Large intestine (tissue), 3 donors: ENCODE measurements around the gene SUPT6H. TPM values are rescaled to one million over a fixed set of nuclear protein-coding genes. Genes with fewer than 3 reads are reported as not detected.

Source experiments
- DNase-seq, 2 donors: peaks; one replicate each; pipeline versions ENCODE4 v3.0.0 to v3.0.0-alpha.2; 2013
- H3K27ac ChIP-seq: one replicate; pipeline ENCODE4 v1.5.1; 2013; ENCODE audit warnings: low read length
- H3K27me3 ChIP-seq: 2 replicates; pipeline ENCODE4 v1.6.1; 2013; ENCODE audit warnings: low read length; ENCODE audit not compliant: control insufficient read depth, insufficient read depth
- H3K36me3 ChIP-seq: 2 replicates; pipeline ENCODE4 v1.6.1; 2013; ENCODE audit warnings: low read length; ENCODE audit not compliant: control insufficient read depth, insufficient read depth
- H3K4me1 ChIP-seq: one replicate; pipeline ENCODE4 v1.6.1; 2013; ENCODE audit warnings: low read length; ENCODE audit not compliant: control insufficient read depth, insufficient read depth
- H3K4me3 ChIP-seq: one replicate; pipeline ENCODE4 v1.5.1; 2013; ENCODE audit warnings: low read length
- H3K9me3 ChIP-seq: one replicate; pipeline ENCODE4 v1.6.1; 2013; ENCODE audit warnings: mild to moderate bottlenecking, low read depth, low read length, moderate library complexity; ENCODE audit not compliant: control insufficient read depth
- WGBS: methylation state at CpG from one replicate; pipeline ENCODE4 v1.1.5; 2013; ENCODE audit warnings: low lambda C conversion rate; ENCODE audit not compliant: insufficient coverage; 5-methylcytosine and 5-hydroxymethylcytosine counted together
- polyA plus RNA-seq: library from polyadenylated mRNA; unstranded; fragments of 120-200 nt; gene quantifications from one replicate; pipeline ENCODE4 v1.2.1, GENCODE V29; 2013

The SUPT6H gene
- polyA plus RNA-seq, 1 donor: 65.9 TPM

GRCh38 chr17:28751600-28752366 is 89.8 kb downstream of the SUPT6H start:
- H3K4me1 ChIP-seq: peaks cover 20% of the 10 kb centered on the region
- WGBS: no CpG with 5 or more reads among the region's 10 CpGs
- no peaks in the 10 kb centered on the region for H3K27me3 ChIP-seq
- DNase-seq: no peak
- peaks cover 54% of the 10 kb centered on the region for H3K36me3 ChIP-seq
- H3K9me3 ChIP-seq: no peaks in the 10 kb centered on the region
- H3K4me3 ChIP-seq: no peak overlapping the region
- H3K27ac ChIP-seq: no peak overlapping the region

Other genes starting within 250 kb of the SUPT6H start
- 10.7 TPM for gene SLC13A2, start 188.6 kb upstream of the SUPT6H start, polyA plus RNA-seq
- 0.04 TPM for gene FOXN1, start 155.9 kb upstream of the SUPT6H start, polyA plus RNA-seq
- gene UNC119, start 109.6 kb upstream of the SUPT6H start, polyA plus RNA-seq: 48.9 TPM
- gene PIGS, start 90.7 kb upstream of the SUPT6H start, polyA plus RNA-seq: 88.7 TPM
- gene ALDOC, start 85.3 kb upstream of the SUPT6H start, polyA plus RNA-seq: 15.0 TPM
- 35.1 TPM for gene SPAG5, start 63.2 kb upstream of the SUPT6H start, polyA plus RNA-seq
- 15.2 TPM for gene RSKR, start 48.0 kb upstream of the SUPT6H start, polyA plus RNA-seq
- gene BLTP2, start 17.0 kb upstream of the SUPT6H start, polyA plus RNA-seq: 61.9 TPM
- gene SDF2, start 299 bp upstream of the SUPT6H start, polyA plus RNA-seq: 54.6 TPM
- 5.7 TPM for gene PROCA1, start 49.7 kb downstream of the SUPT6H start, polyA plus RNA-seq
- gene RAB34, start 55.7 kb downstream of the SUPT6H start, polyA plus RNA-seq: 82.8 TPM
- gene RPL23A, start 57.8 kb downstream of the SUPT6H start, polyA plus RNA-seq: 1,720 TPM
- 9.4 TPM for gene TLCD1, start 64.0 kb downstream of the SUPT6H start, polyA plus RNA-seq
- 4.8 TPM for gene NEK8, start 66.6 kb downstream of the SUPT6H start, polyA plus RNA-seq
- 91.8 TPM for gene TRAF4, start 81.8 kb downstream of the SUPT6H start, polyA plus RNA-seq
- gene FAM222B, start 180.6 kb downstream of the SUPT6H start, polyA plus RNA-seq: 24.0 TPM
- 54.2 TPM for gene ERAL1, start 192.8 kb downstream of the SUPT6H start, polyA plus RNA-seq
- gene FLOT2, start 235.5 kb downstream of the SUPT6H start, polyA plus RNA-seq: 74.6 TPM
- gene DHRS13, start 240.9 kb downstream of the SUPT6H start, polyA plus RNA-seq: 8.4 TPM